HepG2 (cell line): ENCODE results near the gene BCAS3. TPM values are rescaled to one million over a fixed set of nuclear protein-coding genes. Genes with fewer than 3 reads are reported as not detected.

Source experiments
- ATAC-seq: fragments of 200-7000 bp; cut with Tn5 transposase; 3 replicates; pipeline ENCODE4 v1.9.1; 2020; ENCODE audit warnings: mild to moderate bottlenecking, moderate library complexity
- BruUV-seq: library from RNA; stranded (reverse); fragments of 400-500 nt; replicated peaks from 2 replicates; lab custom pipeline; 2021; lab: Mats Ljungman, UMichigan
- CTCF ChIA-PET: fragments of 300-600 bp; formaldehyde crosslinking; extraction: SDS; loops from one replicate; lab custom pipeline; 2021; ENCODE audit warnings: low total read pairs, inconsistent platforms, low intra/inter-chr PET ratio; lab: Yijun Ruan, JAX
- POLR2A ChIA-PET: fragments of 350-600 bp; sonication (Branson Sonifier 250); formaldehyde crosslinking; loops from one replicate; lab custom pipeline; 2020; ENCODE audit warnings: antibody characterized with exemption, inconsistent platforms; lab: Yijun Ruan, JAX
- DNase-seq: peaks from one replicate; pipeline ENCODE4 v3.0.0-alpha.2; 2015; ENCODE audit warnings: low spot score
- FAIRE-seq: peaks from 3 replicates; lab custom pipeline; 2011; peaks lifted over from hg19 to GRCh38; lab: Jason Lieb, UNC
- H2AFZ ChIP-seq: one replicate; pipeline ENCODE4 v1.6.1; 2011; ENCODE audit warnings: low read length, inconsistent platforms
- H3K27ac ChIP-seq: fragments of 300-600 bp; 3 replicates; pipeline ENCODE4 v1.8.0; 2011; ENCODE audit warnings: mixed run types, mild to moderate bottlenecking, mixed read lengths, low read length, inconsistent platforms; ENCODE audit not compliant: insufficient read depth; ENCODE audit errors: extremely low read length
- H3K27me3 ChIP-seq, 2 experiments: fragments of 200-600 bp in 1 of 2; 2 replicates in 1 of 2; 3 replicates in 1 of 2; pipeline versions ENCODE4 v1.6.0 to v1.8.0; 2011; ENCODE audit warnings: low read length in 2 of 2, mild to moderate bottlenecking in 2 of 2, moderate library complexity in 2 of 2, inconsistent platforms in 1 of 2; ENCODE audit not compliant: insufficient read depth in 2 of 2, control insufficient read depth in 1 of 2
- H3K36me3 ChIP-seq, 2 experiments: fragments of 200-600 bp in 1 of 2; replicated peaks in 1 of 2; 2 replicates in 1 of 2; 3 replicates in 1 of 2; pipeline versions ENCODE4 v1.5.1 to v1.8.0; 2011; ENCODE audit warnings: low read length in 2 of 2, inconsistent platforms in 1 of 2; ENCODE audit not compliant: insufficient read depth in 2 of 2, control insufficient read depth in 1 of 2
- H3K4me1 ChIP-seq: 2 replicates; pipeline ENCODE4 v1.5.1; 2012; ENCODE audit warnings: low read length, inconsistent platforms; ENCODE audit not compliant: insufficient read depth
- H3K4me2 ChIP-seq: 2 replicates; pipeline ENCODE4 v1.6.0; 2011; ENCODE audit warnings: low read depth, low read length, inconsistent platforms
- H3K4me3 ChIP-seq, 3 experiments: fragments of 200-600 bp in 1 of 3; sonication (generic), shearing (Covaris generic) in 1 of 3; replicated peaks in 1 of 3; 2 replicates each; pipeline ENCODE4 v1.5.1; 2011 to 2016; ENCODE audit warnings: low read length in 3 of 3, inconsistent platforms in 2 of 3, low read depth in 2 of 3, mild to moderate bottlenecking in 2 of 3, control low read depth in 1 of 3, mixed read lengths in 1 of 3; ENCODE audit not compliant: insufficient read depth in 1 of 3
- H3K79me2 ChIP-seq: one replicate; pipeline ENCODE4 v1.6.1; 2011; ENCODE audit warnings: low read length, inconsistent platforms; ENCODE audit not compliant: insufficient read depth
- H3K9ac ChIP-seq: 2 replicates; pipeline ENCODE4 v1.6.0; 2011; ENCODE audit warnings: mild to moderate bottlenecking, low read depth, low read length, inconsistent platforms; ENCODE audit not compliant: insufficient read depth
- H3K9me3 ChIP-seq: 2 replicates; pipeline ENCODE4 v1.5.1; 2012; ENCODE audit warnings: mild to moderate bottlenecking, low read length
- H4K20me1 ChIP-seq: 2 replicates; pipeline ENCODE4 v1.6.0; 2011; ENCODE audit warnings: inconsistent platforms, mild to moderate bottlenecking, low read length, moderate library complexity; ENCODE audit not compliant: insufficient read depth
- ADNP ChIP-seq: sonication (generic); formaldehyde crosslinking; IDR thresholded peaks from 2 replicates; pipeline ENCODE4 v1.4.0; 2020; ENCODE audit warnings: missing genetic modification reagents
- ASH2L ChIP-seq: fragments of 300-600, 200-600 bp; sonication (generic); IDR thresholded peaks from 2 replicates; pipeline ENCODE4 v1.7.0; 2017; ENCODE audit warnings: low read depth, mild to moderate bottlenecking, moderate library complexity, mixed read lengths, low read length; ENCODE audit not compliant: insufficient read length
- ATF2 ChIP-seq: sonication (generic); formaldehyde crosslinking; IDR thresholded peaks from 2 replicates; pipeline ENCODE4 v1.4.0; 2020; ENCODE audit warnings: missing genetic modification reagents
- ATRX ChIP-seq: sonication (generic); formaldehyde crosslinking; IDR thresholded peaks from 2 replicates; pipeline ENCODE4 v1.4.0; 2020; ENCODE audit warnings: missing genetic modification reagents, borderline replicate concordance
- CBFB ChIP-seq: sonication (generic); formaldehyde crosslinking; IDR thresholded peaks from 2 replicates; pipeline ENCODE4 v1.4.0; 2020; ENCODE audit warnings: missing genetic modification reagents
- CEBPG ChIP-seq: IDR thresholded peaks from 2 replicates; pipeline ENCODE4 v1.6.1; 2016
- CREM ChIP-seq, 2 experiments: sonication (generic) in 1 of 2; formaldehyde crosslinking in 1 of 2; IDR thresholded peaks; 2 replicates each; pipeline versions ENCODE4 v1.4.0 to v1.6.1; 2016 to 2020; ENCODE audit warnings: antibody characterized with exemption in 1 of 2, mild to moderate bottlenecking in 1 of 2, missing genetic modification reagents in 1 of 2
- EP300 ChIP-seq, 3 experiments: sonication (generic) in 1 of 3; formaldehyde crosslinking in 1 of 3; IDR thresholded peaks; 2 replicates each; pipeline versions ENCODE4 v1.5.1 to v1.6.1; 2011 to 2020; ENCODE audit warnings: low read depth in 2 of 3, low read length in 2 of 3, borderline replicate concordance in 1 of 3, improper control_type of control experiment in 1 of 3, mild to moderate bottlenecking in 1 of 3, missing genetic modification reagents in 1 of 3, moderate library complexity in 1 of 3
- NCOA5 ChIP-seq: sonication (generic); formaldehyde crosslinking; IDR thresholded peaks from 2 replicates; pipeline ENCODE4 v1.4.0; 2020; ENCODE audit warnings: missing genetic modification reagents
- NCOR1 ChIP-seq: fragments of 200-600 bp; sonication (generic); IDR thresholded peaks from 2 replicates; pipeline ENCODE4 v1.7.0; 2017; ENCODE audit warnings: antibody characterized with exemption, low read length, borderline replicate concordance
- SAFB2 ChIP-seq: sonication (generic); formaldehyde crosslinking; IDR thresholded peaks from 2 replicates; pipeline ENCODE4 v1.5.1; 2020; ENCODE audit warnings: missing genetic modification reagents, low read depth, mild to moderate bottlenecking, borderline replicate concordance
- SMAD9 ChIP-seq: sonication (generic); formaldehyde crosslinking; IDR thresholded peaks from 2 replicates; pipeline ENCODE4 v1.5.1; 2020; ENCODE audit warnings: mild to moderate bottlenecking, missing genetic modification reagents
- SOX5 ChIP-seq: IDR thresholded peaks from 2 replicates; pipeline ENCODE4 v1.6.1; 2016; ENCODE audit warnings: borderline replicate concordance
- TCF7L2 ChIP-seq: IDR thresholded peaks from 2 replicates; pipeline ENCODE4 v1.6.1; 2011; ENCODE audit warnings: mild to moderate bottlenecking, low read depth, low read length, moderate library complexity
- ZNF34 ChIP-seq: sonication (generic); formaldehyde crosslinking; IDR thresholded peaks from 2 replicates; pipeline ENCODE4 v1.4.0; 2020; ENCODE audit warnings: mild to moderate bottlenecking, missing genetic modification reagents, borderline replicate concordance
- ZNF343 ChIP-seq: sonication (generic); formaldehyde crosslinking; IDR thresholded peaks from 2 replicates; pipeline ENCODE4 v1.4.0; 2020; ENCODE audit warnings: mild to moderate bottlenecking, missing genetic modification reagents
- ZNF350 ChIP-seq: sonication (generic); formaldehyde crosslinking; IDR thresholded peaks from 2 replicates; pipeline ENCODE4 v1.4.0; 2020; ENCODE audit warnings: mild to moderate bottlenecking, low read depth, missing genetic modification reagents, borderline replicate concordance
- ZNF547 ChIP-seq: sonication (generic); formaldehyde crosslinking; IDR thresholded peaks from 2 replicates; pipeline ENCODE4 v1.5.1; 2020; ENCODE audit warnings: mild to moderate bottlenecking, missing genetic modification reagents
- ZNF563 ChIP-seq: sonication (generic); formaldehyde crosslinking; IDR thresholded peaks from 2 replicates; pipeline ENCODE4 v1.8.0; 2022; ENCODE audit warnings: mild to moderate bottlenecking, moderate library complexity, missing genetic modification reagents
- ZNF569 ChIP-seq: sonication (generic); formaldehyde crosslinking; IDR thresholded peaks from 2 replicates; pipeline ENCODE4 v1.5.0; 2020; ENCODE audit warnings: mild to moderate bottlenecking, missing genetic modification reagents, moderate library complexity, borderline replicate concordance
- ZNF772 ChIP-seq: sonication (generic); formaldehyde crosslinking; IDR thresholded peaks from 2 replicates; pipeline ENCODE4 v1.5.0; 2020; ENCODE audit warnings: mild to moderate bottlenecking, missing genetic modification reagents
- WGBS: methylation state at CpG from one replicate; pipeline ENCODE4 v1.1.6; 2017; ENCODE audit warnings: low lambda C conversion rate; 5-methylcytosine and 5-hydroxymethylcytosine counted together
- in situ Hi-C: cut with HindIII; loops from 2 replicates; pipeline ENCODE4 v1.10.0; 2017; ENCODE audit warnings: low pct_unique_long_range_greater_than_20kb; ENCODE audit not compliant: extremely low pct_ligation_motif_present
- intact Hi-C: fragments of 100-400 bp; cut with micrococcal nuclease; formaldehyde crosslinking; loops from one replicate; pipeline ENCODE4 v1.10.0; 2022; ENCODE audit not compliant: unreplicated experiment
- polyA plus RNA-seq, 8 experiments: library from polyadenylated mRNA; depleted of rRNA in 3 of 8; stranded (reverse) in 7 of 8; unstranded in 1 of 8; fragments of >200 nt; fragmentation: Illumina TruSeq in 4 of 8; extraction: Trizol in 4 of 8; gene quantifications; 2 replicates each; pipeline versions ENCODE4 v1.2.1 to v1.2.3, GENCODE V29; 2011 to 2016; ENCODE audit warnings: low read depth in 4 of 8, missing spikeins in 1 of 8, mixed read lengths in 1 of 8; ENCODE audit not compliant: insufficient read depth in 1 of 8
- total RNA-seq, 5 experiments: library from RNA; depleted of rRNA; stranded (reverse); fragments of >200 nt; fragmentation: Illumina TruSeq; extraction: Trizol; gene quantifications; 2 replicates each; pipeline ENCODE4 v1.2.3, GENCODE V29; 2016; ENCODE audit warnings: low read depth in 1 of 5

The BCAS3 gene
- total and polyA plus RNA-seq, 2 of the 13 experiments (the other 11 are each of a cell fraction or from before 2014, with no cell fraction given): 10.7 to 11.2 TPM

- no peak for TF ChIP-seq ASH2L
- TF ChIP-seq ZNF350: no peak
- TF ChIP-seq CEBPG: peak; percentile 73
- TF ChIP-seq EP300 (IDR thresholded peaks at IDR 0.05; ENCODE audit: low read depth in 2 of 2, low read length in 2 of 2): peak in 1 of 2 experiments; percentile 63; a peak in 2 of 4 replicates
- TF ChIP-seq EP300 (CRISPR knock-in tag; IDR thresholded peaks at IDR 0.05; ENCODE audit: borderline replicate concordance): no peak
Observed at GRCh38 chr17:61361084-61361483, 683.4 kb downstream of the BCAS3 start (continued).

DNA sequence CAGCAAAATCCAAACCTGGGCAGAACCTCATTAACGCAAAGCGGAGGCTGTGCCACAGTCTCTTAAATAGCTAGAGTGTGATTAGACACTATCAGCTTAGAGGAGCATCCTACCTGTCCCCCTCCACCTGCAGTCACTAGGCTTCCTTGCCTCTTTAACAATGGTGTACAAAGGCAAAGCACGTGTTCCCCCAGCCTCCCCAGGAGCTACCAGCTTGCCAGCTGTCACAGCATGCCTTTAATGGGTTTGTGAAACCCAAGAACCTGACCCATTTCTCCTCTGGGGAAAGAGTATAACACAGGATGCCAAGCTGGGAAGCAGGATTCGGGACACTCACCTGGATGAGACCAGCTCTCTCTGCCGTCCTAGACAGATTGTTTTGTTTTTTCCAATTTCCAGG, 684.7 kb downstream of the BCAS3 start:
- intact Hi-C loops: loop anchor here (2.0 kb wide), 1 partner anchor 26 kb away; no protein-coding TSS in a partner anchor
- no TSS peak for BruUV-seq
- ChIA-PET POLR2A (interaction anchor here (1.1 to 6.3 kb wide), 6 partner anchors 11 to 41 kb away, joined by 3 to 56 read pairs (median 14); partner anchors contain the start of gene TBX2), CTCF (no interaction called here)
- H2AFZ ChIP-seq: no peak overlapping the region
- H3K9ac ChIP-seq: peak overlapping the region; percentile 67
- 88% methylated on average over 5 of the region's 5 CpGs for WGBS
- H3K4me1 ChIP-seq: peaks cover 99% of the 10 kb centered on the region
- H3K4me3 ChIP-seq: peak overlapping the region in 1 of 3 experiments; percentile 46; a peak in 1 of 6 replicates
- H3K27me3 ChIP-seq: no peaks in the 10 kb centered on the region
- no peak for FAIRE-seq
- H3K79me2 ChIP-seq: no peaks in the 10 kb centered on the region
- in situ Hi-C loops: no loop called here
- H3K27ac ChIP-seq: peak overlapping the region; percentile 89
- ATAC-seq: no peak
- no peaks in the 10 kb centered on the region for H3K36me3 ChIP-seq
- H3K9me3 ChIP-seq: no peaks in the 10 kb centered on the region
- no peak for DNase-seq
- H4K20me1 ChIP-seq: no peaks in the 10 kb centered on the region
- H3K4me2 ChIP-seq: peak overlapping the region; percentile 77
- TF ChIP-seq ZNF563 (CRISPR knock-in tag): no peak
- TF ChIP-seq CREM (IDR thresholded peaks at IDR 0.05): no peak
- TF ChIP-seq CREM (CRISPR knock-in tag; IDR thresholded peaks at IDR 0.05): no peak
- TF ChIP-seq ZNF34 (CRISPR knock-in tag): no peak
- 0 out of 2 replicates have a peak, but pooled peaks have one; percentile 31 for TF ChIP-seq ATF2
- TF ChIP-seq SMAD9 (CRISPR knock-in tag): no peak
- no peak for TF ChIP-seq NCOR1
- no peak for TF ChIP-seq SAFB2 (CRISPR knock-in tag)
- TF ChIP-seq ZNF569: no peak; the same call in 1 of the 2 replicates
- TF ChIP-seq ZNF343: no peak
- no peak for TF ChIP-seq ADNP (CRISPR knock-in tag)
- no peak for TF ChIP-seq SOX5
- TF ChIP-seq ATRX (CRISPR knock-in tag): no peak
- 0 out of 2 replicates have a peak, but pooled peaks have one; percentile 30 for TF ChIP-seq ZNF772 (CRISPR knock-in tag)
- no peak for TF ChIP-seq NCOA5 (CRISPR knock-in tag)
- TF ChIP-seq TCF7L2: no peak
- 0 out of 2 replicates have a peak, but pooled peaks have one; percentile 34 for TF ChIP-seq CBFB (CRISPR knock-in tag)
- 0 out of 2 replicates have a peak, but pooled peaks have one; percentile 42 for TF ChIP-seq ZNF547
